ENCODE results near the gene ASB17. TPM values are rescaled to one million over a fixed set of nuclear protein-coding genes. Genes with fewer than 3 reads are reported as not detected.
"Not testable (repeated sequence)": the region's sequence is repeated elsewhere in the genome, so short reads cannot be mapped to it uniquely, and the experiment has no call there.

Gene ASB17
- total RNA-seq, 1 donor from 2014 or later = not detected

DNA sequence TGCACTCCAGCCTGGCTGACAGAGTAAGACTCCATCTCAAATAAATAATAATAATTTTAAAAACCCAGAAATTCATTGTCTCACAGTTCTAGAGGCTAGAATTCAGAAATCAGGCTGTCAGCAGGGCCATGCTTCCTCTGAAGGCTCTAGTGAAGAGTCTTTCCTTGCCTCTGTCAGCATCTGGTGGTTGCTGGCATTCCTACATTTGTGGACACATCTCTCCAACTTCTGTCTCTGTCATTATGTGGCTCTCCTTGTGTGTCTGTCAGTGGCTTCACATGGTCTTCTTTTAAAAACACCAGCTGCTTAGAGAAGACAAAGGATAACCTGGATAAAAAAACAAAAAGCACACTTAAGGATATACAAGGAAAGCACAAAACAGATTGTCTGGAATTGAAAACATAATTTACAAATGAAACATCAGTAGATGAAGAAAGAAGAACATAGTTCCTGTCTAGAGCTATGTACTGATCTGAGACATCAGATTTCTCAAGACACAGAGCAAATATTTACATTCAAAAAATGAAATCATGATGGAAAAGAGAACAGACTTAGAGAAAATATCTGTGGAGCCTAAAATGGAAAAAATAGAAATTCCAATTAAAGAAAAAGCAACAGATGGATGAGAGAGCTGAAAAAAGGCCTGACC is 32.7 kb upstream of the ASB17 start:
- FAIRE-seq (no peak), DNase-seq (ENCODE audit: low read depth) (no peak)
- no peaks in the 10 kb centered on the region for H3K27me3 ChIP-seq (ENCODE audit: control insufficient read depth, insufficient read depth, low read length)
- H3K36me3 ChIP-seq (ENCODE audit: control insufficient read depth, insufficient read depth, low read length) = no peaks in the 10 kb centered on the region
- H3K4me3 ChIP-seq (ENCODE audit: low read depth, low read length) = no peak overlapping the region
- TF ChIP-seq, protein P1, sequence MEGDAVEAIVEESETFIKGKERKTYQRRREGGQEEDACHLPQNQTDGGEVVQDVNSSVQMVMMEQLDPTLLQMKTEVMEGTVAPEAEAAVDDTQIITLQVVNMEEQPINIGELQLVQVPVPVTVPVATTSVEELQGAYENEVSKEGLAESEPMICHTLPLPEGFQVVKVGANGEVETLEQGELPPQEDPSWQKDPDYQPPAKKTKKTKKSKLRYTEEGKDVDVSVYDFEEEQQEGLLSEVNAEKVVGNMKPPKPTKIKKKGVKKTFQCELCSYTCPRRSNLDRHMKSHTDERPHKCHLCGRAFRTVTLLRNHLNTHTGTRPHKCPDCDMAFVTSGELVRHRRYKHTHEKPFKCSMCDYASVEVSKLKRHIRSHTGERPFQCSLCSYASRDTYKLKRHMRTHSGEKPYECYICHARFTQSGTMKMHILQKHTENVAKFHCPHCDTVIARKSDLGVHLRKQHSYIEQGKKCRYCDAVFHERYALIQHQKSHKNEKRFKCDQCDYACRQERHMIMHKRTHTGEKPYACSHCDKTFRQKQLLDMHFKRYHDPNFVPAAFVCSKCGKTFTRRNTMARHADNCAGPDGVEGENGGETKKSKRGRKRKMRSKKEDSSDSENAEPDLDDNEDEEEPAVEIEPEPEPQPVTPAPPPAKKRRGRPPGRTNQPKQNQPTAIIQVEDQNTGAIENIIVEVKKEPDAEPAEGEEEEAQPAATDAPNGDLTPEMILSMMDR (IDR thresholded peaks at IDR 0.05; ENCODE audit: insufficient read depth, low read length, severe bottlenecking) = no peak

DNA sequence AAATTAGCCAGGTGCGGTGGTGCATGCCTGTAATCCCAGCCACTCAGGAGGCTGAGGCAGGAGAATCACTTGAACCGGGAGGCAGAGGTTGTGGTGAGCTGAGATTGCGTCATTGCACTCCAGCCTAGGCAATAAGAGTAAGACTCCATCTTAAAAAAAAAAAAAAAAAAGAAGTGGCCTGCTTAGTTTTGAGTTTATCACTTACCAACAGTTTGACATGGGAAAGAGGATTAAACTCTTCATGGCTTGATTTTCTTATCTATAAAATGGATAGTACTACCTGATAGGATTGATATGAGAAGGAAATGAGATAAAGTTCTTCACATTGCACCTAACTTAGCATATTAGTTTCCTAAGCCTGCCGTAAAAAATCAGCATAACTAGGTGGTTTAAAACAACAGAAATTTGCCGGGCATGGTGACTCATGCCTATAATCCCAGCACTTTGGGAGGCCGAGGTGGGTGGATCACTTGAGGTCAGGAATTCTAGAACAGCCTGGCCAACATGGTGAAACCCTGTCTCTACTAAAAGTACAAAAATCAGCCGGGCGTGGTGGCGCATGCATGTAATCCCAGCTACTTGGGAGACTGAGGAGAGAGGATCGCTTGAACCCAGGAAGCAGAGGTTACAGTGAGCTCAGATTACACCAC is 32.0 kb upstream of the ASB17 start:
- not testable (repeated sequence) for H3K27me3 ChIP-seq (ENCODE audit: control insufficient read depth, insufficient read depth, low read length); H3K36me3 ChIP-seq (ENCODE audit: control insufficient read depth, insufficient read depth, low read length); FAIRE-seq; H3K4me3 ChIP-seq (ENCODE audit: low read depth, low read length)
- peak; percentile 73 for DNase-seq (ENCODE audit: low read depth)

DNA sequence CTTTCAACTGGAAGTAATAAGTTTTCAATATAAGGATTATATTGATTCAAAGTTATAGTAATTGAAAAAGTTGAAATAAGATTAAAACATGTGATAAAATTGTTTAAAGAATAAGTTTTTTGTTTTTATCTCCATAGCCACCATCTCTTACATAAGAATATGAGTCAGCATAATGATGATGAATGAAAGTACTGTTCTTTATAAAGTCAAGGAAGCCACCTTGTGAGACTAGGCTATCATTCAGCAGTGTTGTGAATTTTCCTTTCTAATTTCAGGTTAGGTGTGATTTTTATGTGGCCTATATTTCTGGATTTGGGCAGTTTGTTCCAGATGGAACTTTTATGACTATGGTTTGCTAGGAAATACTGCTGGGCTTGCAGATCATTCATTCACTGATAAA is 22.4 kb upstream of the ASB17 start:
- DNase-seq (ENCODE audit: low read depth) (peak; percentile 72), FAIRE-seq (no peak)
- no peaks in the 10 kb centered on the region for H3K27me3 ChIP-seq (ENCODE audit: control insufficient read depth, insufficient read depth, low read length)
- H3K36me3 ChIP-seq (ENCODE audit: control insufficient read depth, insufficient read depth, low read length) = no peaks in the 10 kb centered on the region
- no peak overlapping the region for H3K4me3 ChIP-seq (ENCODE audit: low read depth, low read length)
- TF ChIP-seq, protein P1 (IDR thresholded peaks at IDR 0.05; ENCODE audit: insufficient read depth, low read length, severe bottlenecking) = no peak

DNA sequence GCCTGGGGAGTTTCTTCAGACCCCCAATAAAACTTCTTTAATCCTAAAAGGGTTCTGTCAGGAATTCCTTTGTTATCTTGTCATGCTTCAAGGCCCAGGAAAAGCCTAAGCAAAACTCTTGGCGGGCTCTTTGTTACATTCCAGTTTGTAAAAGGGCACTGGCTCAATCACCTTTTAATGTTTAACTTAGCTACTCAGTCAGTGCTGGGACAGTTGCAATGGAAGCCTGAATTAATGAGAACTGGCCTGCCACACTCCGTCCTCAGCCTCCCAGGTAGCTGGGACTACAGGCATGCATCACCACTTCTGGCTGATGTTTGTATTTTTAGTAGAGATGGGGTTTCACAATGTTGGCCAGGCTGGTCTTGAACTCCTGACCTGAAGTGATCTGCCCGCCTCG is 21.3 kb upstream of the ASB17 start:
- DNase-seq (ENCODE audit: low read depth) (no peak), FAIRE-seq (no peak)
- TF ChIP-seq, protein P1 (IDR thresholded peaks at IDR 0.05; ENCODE audit: insufficient read depth, low read length, severe bottlenecking) = no peak

DNA sequence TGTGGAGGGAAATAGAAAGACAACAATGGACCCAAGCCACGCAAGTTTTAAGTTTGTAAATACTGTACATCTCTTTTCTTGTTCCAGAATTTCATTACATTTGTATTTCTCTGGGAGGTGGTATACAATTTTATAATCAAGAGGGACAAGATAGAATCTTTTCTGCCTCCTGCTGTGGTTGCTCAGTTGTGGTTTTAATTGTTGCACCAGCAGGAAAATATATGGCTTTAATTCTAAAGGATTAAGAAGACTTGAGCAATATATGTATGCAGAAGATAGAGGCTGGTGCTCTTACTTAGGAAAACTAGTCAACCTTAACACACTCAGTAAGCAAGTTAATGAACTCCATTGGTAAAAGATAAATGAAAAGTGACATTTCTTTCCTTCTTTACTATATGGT is 19.8 kb upstream of the ASB17 start:
- DNase-seq (ENCODE audit: low read depth) (no peak), FAIRE-seq (no peak)
- Histone ChIP-seq H3K36me3 (ENCODE audit: control insufficient read depth, insufficient read depth, low read length) (no peaks in the 10 kb centered on the region), H3K27me3 (ENCODE audit: control insufficient read depth, insufficient read depth, low read length) (no peaks in the 10 kb centered on the region), H3K4me3 (ENCODE audit: low read depth, low read length) (no peak overlapping the region)
- TF ChIP-seq, protein P1 (IDR thresholded peaks at IDR 0.05; ENCODE audit: insufficient read depth, low read length, severe bottlenecking) = no peak

More for the DNA sequence above, 21.3 kb upstream of the ASB17 start:
- H3K4me3 ChIP-seq (ENCODE audit: low read depth, low read length) = no peak overlapping the region
- H3K27me3 ChIP-seq (ENCODE audit: control insufficient read depth, insufficient read depth, low read length) = no peaks in the 10 kb centered on the region
- H3K36me3 ChIP-seq (ENCODE audit: control insufficient read depth, insufficient read depth, low read length) = no peaks in the 10 kb centered on the region

DNA sequence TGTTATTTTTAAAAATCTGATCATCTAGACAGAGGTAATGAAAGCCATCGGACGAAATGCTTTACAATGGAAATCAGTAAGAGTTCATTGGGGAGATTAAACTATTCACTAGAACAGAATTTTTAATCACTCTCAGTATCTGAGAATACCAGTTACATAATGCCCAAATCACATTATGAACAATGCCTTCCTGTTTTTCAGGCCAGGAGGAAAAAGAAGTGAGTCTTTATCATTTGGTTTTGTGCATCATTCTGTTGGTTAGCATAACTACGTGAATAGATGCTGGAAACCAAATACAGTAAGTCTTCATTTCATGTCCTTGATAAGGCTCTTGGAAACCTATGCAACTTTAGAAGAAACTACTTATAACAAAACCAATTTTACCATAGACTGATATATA is 18.0 kb upstream of the ASB17 start:
- Histone ChIP-seq H3K4me3 (ENCODE audit: low read depth, low read length) (no peak overlapping the region), H3K36me3 (ENCODE audit: control insufficient read depth, insufficient read depth, low read length) (no peaks in the 10 kb centered on the region), H3K27me3 (ENCODE audit: control insufficient read depth, insufficient read depth, low read length) (no peaks in the 10 kb centered on the region)
- TF ChIP-seq, protein P1 (IDR thresholded peaks at IDR 0.05; ENCODE audit: insufficient read depth, low read length, severe bottlenecking) = no peak
- FAIRE-seq (no peak), DNase-seq (ENCODE audit: low read depth) (no peak)

DNA sequence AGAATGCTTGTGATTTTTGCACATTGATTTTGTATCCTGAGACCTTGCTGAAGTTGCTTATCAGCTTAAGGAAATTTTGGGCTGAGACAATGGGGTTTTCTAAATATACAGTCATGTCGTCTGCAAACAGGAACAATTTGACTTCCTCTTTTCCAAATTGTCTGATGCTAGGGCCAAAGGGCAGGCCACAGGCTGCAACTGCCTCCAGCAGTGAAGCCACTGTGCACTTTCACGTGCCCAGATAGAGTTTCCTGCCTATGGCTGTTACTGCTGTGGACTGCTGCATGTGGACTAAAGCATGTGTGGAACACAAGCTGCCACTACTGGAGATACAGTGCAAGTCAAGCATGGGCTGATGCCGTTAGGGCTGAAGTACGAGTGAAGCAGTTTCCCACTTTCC is 10.8 kb upstream of the ASB17 start:
- not testable (repeated sequence) for H3K27me3 ChIP-seq (ENCODE audit: control insufficient read depth, insufficient read depth, low read length); H3K36me3 ChIP-seq (ENCODE audit: control insufficient read depth, insufficient read depth, low read length); FAIRE-seq; H3K4me3 ChIP-seq (ENCODE audit: low read depth, low read length); DNase-seq (ENCODE audit: low read depth)

Data from bronchial epithelial cell (primary cell).